Gastrocnemius medialis (tissue), 4 donors: ENCODE results near the gene RAB3C. TPM values are rescaled to one million over a fixed set of nuclear protein-coding genes. Genes with fewer than 3 reads are reported as not detected.

Source experiments
- ATAC-seq, 2 donors: fragments of 150-250 bp; one replicate each; pipeline ENCODE4 v1.9.1; 2016
- DNase-seq, 2 donors: peaks; one replicate each; pipeline ENCODE4 v3.0.0-alpha.2; 2019
- H3K27ac ChIP-seq, 4 donors: fragments of 200-600 bp; sonication (generic); 1 replicate in 1 of 4; 2 replicates in 3 of 4; pipeline ENCODE4 v1.5.1; 2016 to 2018; ENCODE audit warnings: mild to moderate bottlenecking in 2 of 4, moderate library complexity in 1 of 4
- H3K27me3 ChIP-seq, 3 donors: fragments of 200-600 bp; sonication (generic) in 2 of 3; 1 replicate in 1 of 3; 2 replicates in 2 of 3; pipeline versions ENCODE4 v1.5.1 to v1.6.0; 2016 to 2019; ENCODE audit warnings: mild to moderate bottlenecking in 1 of 3, moderate library complexity in 1 of 3
- H3K36me3 ChIP-seq, 2 donors: fragments of 200-600 bp; sonication (generic) in 1 of 2; one replicate each; pipeline ENCODE4 v1.5.1; 2017 to 2018
- H3K4me1 ChIP-seq, 2 donors: fragments of 200-600 bp; sonication (generic) in 1 of 2; one replicate each; pipeline ENCODE4 v1.5.1; 2016 to 2017; ENCODE audit warnings: mild to moderate bottlenecking in 2 of 2
- H3K4me3 ChIP-seq, 4 donors: fragments of 200-600 bp; sonication (generic) in 3 of 4; 1 replicate in 1 of 4; 2 replicates in 3 of 4; pipeline ENCODE4 v1.5.1; 2016 to 2019; ENCODE audit warnings: mild to moderate bottlenecking in 2 of 4
- H3K9me3 ChIP-seq, 3 donors: fragments of 200-600 bp; sonication (generic) in 2 of 3; 1 replicate in 1 of 3; 2 replicates in 2 of 3; pipeline ENCODE4 v1.5.1; 2016 to 2019
- CTCF ChIP-seq, 5 experiments: fragments of 450-650 bp in 3 of 5; fragments of 200-600 bp in 2 of 5; sonication (generic) in 2 of 5; IDR thresholded peaks in 4 of 5; conservative IDR thresholded peaks in 1 of 5; 1 replicate in 4 of 5; 2 replicates in 1 of 5; pipeline ENCODE4 v1.5.1; 2016 to 2019; ENCODE audit warnings: antibody characterized with exemption in 5 of 5, mild to moderate bottlenecking in 3 of 5, moderate library complexity in 3 of 5
- POLR2A ChIP-seq, 2 donors: fragments of 450-650 bp; IDR thresholded peaks; one replicate each; pipeline ENCODE4 v1.6.1; 2017; ENCODE audit warnings: antibody characterized with exemption in 2 of 2, mild to moderate bottlenecking in 2 of 2, moderate library complexity in 2 of 2
- in situ Hi-C, 4 donors: fragments of 200-750 bp; cut with MboI; loops; one replicate each; pipeline versions ENCODE4 v1.15.0 to v1.8.0; 2017; ENCODE audit warnings: low sequenced_read_pairs in 4 of 4
- intact Hi-C: fragments of 100-400 bp; cut with DNase I; formaldehyde crosslinking; loops from one replicate; pipeline ENCODE4 v1.15.1; 2023; ENCODE audit warnings: low total_unique reads
- total RNA-seq, 4 donors: library from RNA; depleted of rRNA; stranded (reverse); fragments of >200 nt; gene quantifications; one replicate each; pipeline versions ENCODE4 v1.1.0 to v1.2.3, GENCODE V29; 2016

Gene RAB3C
- total RNA-seq, 4 donors from 2014 or later: 0.02 to 0.73 (median 0.07) TPM

DNA sequence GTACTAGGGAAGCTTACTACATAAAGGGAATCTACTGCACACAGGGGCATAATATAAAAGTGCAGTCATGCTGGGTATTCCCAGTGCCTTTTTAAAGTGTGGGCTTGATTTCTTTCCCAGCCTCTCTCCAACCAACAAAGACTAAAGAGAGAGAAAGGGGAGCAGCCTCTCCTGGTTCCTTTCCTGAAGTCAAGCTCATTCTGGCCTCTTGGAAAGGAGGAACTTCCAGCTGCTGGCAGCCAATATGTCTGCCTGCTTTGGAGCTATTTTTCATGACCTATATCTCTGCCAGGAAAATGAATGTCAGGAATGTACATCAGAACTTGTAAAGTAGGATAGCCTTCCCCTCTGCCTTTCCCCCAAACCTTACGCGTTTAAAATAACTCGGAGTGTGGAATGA lies 57.1 kb downstream of the RAB3C start:
- H3K36me3 ChIP-seq: no peaks in the 10 kb centered on the region
- intact Hi-C loops (no loop called here), in situ Hi-C loops (no loop called here)
- DNase-seq: no peak
- no peaks in the 10 kb centered on the region for H3K27me3 ChIP-seq
- no peak for ATAC-seq
- TF ChIP-seq POLR2A (IDR thresholded peaks at IDR 0.05): no peak
- TF ChIP-seq CTCF (IDR thresholded peaks at IDR 0.05 in 4 of 5, conservative IDR thresholded peaks at IDR 0.05 in 1 of 5): no peak
- H3K4me3 ChIP-seq: no peak overlapping the region
- H3K4me1 ChIP-seq: no peaks in the 10 kb centered on the region
- H3K27ac ChIP-seq: no peak overlapping the region
- H3K9me3 ChIP-seq: no peaks in the 10 kb centered on the region

DNA sequence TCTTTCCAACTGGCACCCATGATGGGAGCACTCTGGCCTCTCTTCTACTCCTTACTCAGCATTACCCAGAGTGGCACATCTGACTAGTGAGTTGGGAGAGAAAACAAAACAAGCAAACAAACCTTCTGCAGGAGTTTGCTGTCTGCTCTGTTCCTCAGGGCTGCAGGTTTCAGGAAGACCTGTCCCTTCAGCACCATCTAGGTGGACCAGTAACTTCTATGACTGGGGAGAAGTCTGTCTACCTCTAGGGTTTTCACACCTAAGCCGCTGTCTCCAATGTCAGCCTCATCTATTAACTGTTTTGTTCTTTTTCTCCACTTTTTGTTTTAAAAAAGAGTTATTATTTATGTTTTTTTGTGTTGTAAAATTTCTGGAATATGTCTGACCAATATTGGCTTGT lies 58.7 kb downstream of the RAB3C start:
- H3K4me3 ChIP-seq: no peak overlapping the region
- H3K27me3 ChIP-seq: no peaks in the 10 kb centered on the region
- no peaks in the 10 kb centered on the region for H3K4me1 ChIP-seq
- no peak overlapping the region for H3K27ac ChIP-seq
- no peaks in the 10 kb centered on the region for H3K9me3 ChIP-seq
- TF ChIP-seq POLR2A (IDR thresholded peaks at IDR 0.05): no peak
- no peak for TF ChIP-seq CTCF (IDR thresholded peaks at IDR 0.05 in 4 of 5, conservative IDR thresholded peaks at IDR 0.05 in 1 of 5)
- H3K36me3 ChIP-seq: no peaks in the 10 kb centered on the region
- ATAC-seq (no peak), DNase-seq (no peak)
- in situ Hi-C loops: no loop called here
- intact Hi-C loops: no loop called here

- intact Hi-C loops: no loop called here
- no peak for ATAC-seq
- no peak for TF ChIP-seq CTCF (IDR thresholded peaks at IDR 0.05 in 4 of 5, conservative IDR thresholded peaks at IDR 0.05 in 1 of 5)
- TF ChIP-seq POLR2A (IDR thresholded peaks at IDR 0.05): no peak
- H3K4me3 ChIP-seq: no peak overlapping the region
- no peak overlapping the region for H3K27ac ChIP-seq
- H3K27me3 ChIP-seq: no peaks in the 10 kb centered on the region
- no peaks in the 10 kb centered on the region for H3K9me3 ChIP-seq
- in situ Hi-C loops: no loop called here
- H3K4me1 ChIP-seq: no peaks in the 10 kb centered on the region
- no peak for DNase-seq
- H3K36me3 ChIP-seq: no peaks in the 10 kb centered on the region
These were observed 66.0 kb downstream of the RAB3C start for GRCh38 chr5:58648846-58649245.

- DNase-seq: no peak
- no peak overlapping the region for H3K27ac ChIP-seq
- no peaks in the 10 kb centered on the region for H3K27me3 ChIP-seq
- H3K9me3 ChIP-seq: no peaks in the 10 kb centered on the region
- no peaks in the 10 kb centered on the region for H3K36me3 ChIP-seq
- intact Hi-C loops (no loop called here), in situ Hi-C loops (no loop called here)
- no peaks in the 10 kb centered on the region for H3K4me1 ChIP-seq
- no peak overlapping the region for H3K4me3 ChIP-seq
- TF ChIP-seq POLR2A (IDR thresholded peaks at IDR 0.05) (no peak), CTCF (IDR thresholded peaks at IDR 0.05 in 4 of 5, conservative IDR thresholded peaks at IDR 0.05 in 1 of 5) (no peak)
- ATAC-seq: no peak
These were observed 66.8 kb downstream of the RAB3C start for GRCh38 chr5:58649716-58650115.

GRCh38 chr5:58653521-58653920 lies 70.6 kb downstream of the RAB3C start:
- no peak for ATAC-seq
- in situ Hi-C loops: no loop called here
- TF ChIP-seq POLR2A (IDR thresholded peaks at IDR 0.05): no peak
- TF ChIP-seq CTCF (IDR thresholded peaks at IDR 0.05 in 4 of 5, conservative IDR thresholded peaks at IDR 0.05 in 1 of 5): no peak
- intact Hi-C loops: no loop called here
- H3K9me3 ChIP-seq: no peaks in the 10 kb centered on the region
- no peak for DNase-seq
- H3K4me3 ChIP-seq: no peak overlapping the region
- no peaks in the 10 kb centered on the region for H3K36me3 ChIP-seq
- no peaks in the 10 kb centered on the region for H3K27me3 ChIP-seq
- H3K27ac ChIP-seq: no peak overlapping the region
- no peaks in the 10 kb centered on the region for H3K4me1 ChIP-seq
